Measurements from ENCODE around the gene C14orf180.
"Not testable (repeated sequence)": the region's sequence is repeated elsewhere in the genome, so short reads cannot be mapped to it uniquely, and the experiment has no call there.

Gene C14orf180

DNA sequence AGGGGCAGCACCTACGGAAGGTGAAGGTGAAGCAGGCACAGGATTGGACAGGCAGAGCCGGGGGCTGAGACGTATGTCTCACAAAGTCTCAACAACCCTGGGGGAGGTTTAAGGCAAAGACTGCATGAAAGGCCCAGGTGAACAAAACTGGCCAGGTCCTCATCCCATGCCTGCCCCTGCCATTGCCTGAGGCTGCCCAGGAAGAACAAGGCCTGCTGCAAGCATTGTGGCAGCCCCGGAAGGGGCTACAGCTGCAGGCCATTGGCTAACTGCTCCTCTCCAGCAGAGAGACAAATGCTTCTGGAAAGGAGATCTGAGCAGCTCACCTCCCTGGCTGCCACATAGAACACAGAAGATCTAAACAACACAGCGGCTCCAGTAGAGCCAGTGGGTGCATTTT, 45.4 kb downstream of the C14orf180 start:
- DNase-seq, result no peak

DNA sequence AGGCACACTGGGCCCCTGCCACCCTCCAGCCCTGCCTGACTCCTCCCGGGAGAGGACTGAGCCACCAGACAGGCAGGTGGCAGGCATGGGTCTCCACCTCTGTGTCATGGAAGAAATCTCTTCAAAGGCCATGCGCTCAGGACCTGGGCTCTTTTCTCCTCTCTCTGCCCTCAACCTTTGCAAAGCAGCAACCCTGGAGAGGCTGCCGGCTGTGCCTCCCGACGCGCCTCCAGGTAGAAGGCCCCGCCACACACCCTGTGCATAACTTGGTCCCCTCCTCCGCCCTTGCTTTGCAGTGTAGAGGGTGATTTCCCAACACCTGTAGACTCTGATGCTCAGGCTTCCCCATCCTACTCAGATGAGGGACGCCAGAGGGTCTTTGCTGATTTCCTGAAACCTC, 53.2 kb downstream of the C14orf180 start:
- no peak for DNase-seq

DNA sequence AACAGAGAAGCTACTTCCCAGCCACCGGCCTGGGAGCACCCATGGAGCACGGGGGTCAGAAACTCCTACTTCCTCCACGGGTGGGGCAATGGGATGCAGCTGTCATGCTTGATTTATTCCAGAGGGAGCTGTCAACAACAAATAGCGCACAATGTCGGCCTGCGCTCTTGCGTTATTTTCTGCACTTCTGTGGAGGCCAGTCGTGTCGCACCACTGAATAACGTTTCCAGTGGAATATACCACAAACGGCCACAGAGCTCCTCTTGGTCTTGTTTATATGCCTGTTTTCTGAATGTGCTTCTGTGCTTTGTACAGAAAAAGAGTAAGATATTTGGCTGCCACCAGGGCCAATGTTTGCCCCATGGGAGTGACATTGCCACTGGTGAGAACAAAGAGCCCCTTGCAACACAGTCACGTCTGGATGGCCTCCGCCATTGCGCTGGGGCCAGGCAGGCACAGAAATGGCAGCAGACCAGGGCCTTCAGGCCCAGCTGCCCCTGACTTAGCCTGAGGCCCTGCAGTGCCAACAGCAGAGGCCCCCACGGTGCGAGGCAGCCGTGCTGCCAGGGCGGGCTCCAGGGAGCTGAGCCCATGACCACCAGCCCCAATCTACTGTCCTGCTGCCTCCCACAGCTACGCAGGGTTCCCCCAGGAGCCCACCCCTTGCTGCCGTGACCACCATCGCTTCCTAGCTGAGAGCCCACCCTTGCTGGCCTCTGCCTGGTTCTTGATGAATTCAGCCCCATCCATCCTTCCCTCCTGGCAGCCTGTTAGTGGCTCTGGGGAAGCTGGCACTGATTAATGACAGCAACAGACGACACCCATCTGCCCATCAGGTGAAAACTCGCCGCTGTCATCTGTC, 53.9 kb downstream of the C14orf180 start:
- DNase-seq, result no peak

DNA sequence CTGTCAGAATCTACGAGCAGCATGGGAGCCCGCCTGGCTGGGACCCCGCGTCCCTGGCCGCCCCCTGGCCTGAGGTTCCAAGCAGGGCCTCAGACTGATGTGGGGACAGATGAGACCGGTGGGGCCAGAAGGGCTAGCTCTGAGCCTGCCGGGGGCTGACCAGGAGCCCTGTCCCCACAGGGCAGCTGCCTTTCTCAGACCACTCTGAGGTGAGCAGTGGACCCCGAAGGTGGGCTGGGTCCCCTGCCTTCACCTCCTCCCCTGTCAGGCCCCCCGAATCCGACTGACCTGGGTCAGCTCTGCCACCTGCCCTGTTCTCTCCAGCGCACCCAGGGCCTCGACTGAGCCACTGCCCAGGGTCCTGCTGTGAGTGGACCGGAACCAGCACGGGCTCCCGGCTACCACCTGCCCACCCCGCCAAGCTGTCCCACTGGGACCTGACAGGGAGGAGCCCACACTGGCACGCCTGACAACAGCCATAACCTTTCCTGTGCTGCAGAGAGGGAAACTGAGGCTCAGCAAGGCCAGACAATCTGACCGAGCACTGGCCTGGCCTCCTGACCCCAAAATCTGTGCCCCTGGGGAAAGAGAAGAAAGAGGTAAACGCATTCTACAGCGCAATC, 54.7 kb downstream of the C14orf180 start:
- DNase-seq, result no peak

DNA sequence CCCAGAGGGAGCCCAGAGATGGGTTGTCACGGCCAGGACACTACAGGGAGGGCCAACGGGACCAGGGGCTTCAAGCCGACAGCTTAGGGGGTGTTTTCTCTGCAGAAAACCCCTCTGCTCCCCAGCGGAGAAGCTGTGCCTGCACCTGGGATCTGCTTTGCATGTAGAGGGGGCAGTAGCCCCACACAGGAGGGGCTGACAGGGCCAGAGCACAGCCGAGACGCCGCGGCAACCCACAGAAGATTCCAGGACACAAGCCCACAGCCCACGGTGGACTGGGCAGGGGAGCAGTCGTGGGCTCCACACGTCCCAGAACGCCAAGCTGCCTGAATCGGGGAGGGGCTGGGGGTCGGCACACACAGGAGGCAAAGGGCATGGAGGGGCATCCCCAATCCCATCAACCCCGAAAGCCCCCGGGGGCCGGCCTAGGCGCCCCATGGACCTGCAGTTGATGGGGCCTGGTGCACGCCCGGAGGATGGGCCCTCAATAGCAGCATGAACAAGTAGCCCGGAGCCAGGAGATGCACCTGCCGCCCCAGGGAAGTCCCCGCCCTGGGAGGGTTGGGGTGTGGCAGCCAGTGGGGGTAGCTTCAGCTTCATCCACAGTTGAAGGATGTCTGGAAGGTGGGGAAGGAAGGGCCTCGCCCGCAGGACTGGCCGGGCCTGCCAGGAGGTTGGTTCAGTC, 55.5 kb downstream of the C14orf180 start:
- DNase-seq, result no peak

DNA sequence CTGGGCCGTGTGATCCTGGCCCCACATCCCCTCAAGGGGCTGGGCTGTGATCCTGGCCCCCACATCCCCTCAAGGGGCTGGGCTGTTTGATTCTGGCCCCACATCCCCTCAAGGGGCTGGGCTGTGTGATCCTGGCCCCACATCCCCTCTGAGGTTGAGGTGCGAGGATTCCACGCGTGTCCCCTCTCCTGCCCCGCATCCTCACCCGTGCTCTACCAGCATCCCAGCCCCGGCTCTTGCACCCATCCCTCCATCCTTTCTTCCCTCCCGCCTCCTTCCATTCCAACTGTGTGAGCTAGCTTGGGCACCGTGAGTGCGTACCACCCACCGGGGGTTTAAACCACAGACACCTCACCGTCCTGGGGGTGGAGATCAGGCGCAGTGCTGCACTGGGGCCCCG, 56.2 kb downstream of the C14orf180 start:
- DNase-seq, result no peak

DNA sequence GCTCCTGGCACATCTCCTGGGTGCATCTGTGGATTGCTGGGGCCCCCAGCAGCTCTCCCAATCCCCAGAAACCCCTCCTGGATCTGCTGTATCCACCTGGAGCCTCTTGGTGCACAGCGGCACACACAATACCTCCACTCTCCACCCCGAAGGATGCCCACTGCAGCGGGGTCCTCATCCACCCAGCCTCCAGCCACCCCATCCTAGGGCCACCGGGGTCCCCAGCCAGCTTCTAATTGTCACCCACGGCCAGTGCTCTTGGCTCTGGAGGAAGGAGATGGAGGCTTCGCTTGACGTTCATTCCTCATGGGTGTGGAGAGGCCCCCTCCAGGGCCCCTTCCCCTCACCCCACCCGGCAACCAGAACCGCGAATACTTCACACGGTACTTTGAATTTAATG, 56.6 kb downstream of the C14orf180 start:
- no peak for DNase-seq

DNA sequence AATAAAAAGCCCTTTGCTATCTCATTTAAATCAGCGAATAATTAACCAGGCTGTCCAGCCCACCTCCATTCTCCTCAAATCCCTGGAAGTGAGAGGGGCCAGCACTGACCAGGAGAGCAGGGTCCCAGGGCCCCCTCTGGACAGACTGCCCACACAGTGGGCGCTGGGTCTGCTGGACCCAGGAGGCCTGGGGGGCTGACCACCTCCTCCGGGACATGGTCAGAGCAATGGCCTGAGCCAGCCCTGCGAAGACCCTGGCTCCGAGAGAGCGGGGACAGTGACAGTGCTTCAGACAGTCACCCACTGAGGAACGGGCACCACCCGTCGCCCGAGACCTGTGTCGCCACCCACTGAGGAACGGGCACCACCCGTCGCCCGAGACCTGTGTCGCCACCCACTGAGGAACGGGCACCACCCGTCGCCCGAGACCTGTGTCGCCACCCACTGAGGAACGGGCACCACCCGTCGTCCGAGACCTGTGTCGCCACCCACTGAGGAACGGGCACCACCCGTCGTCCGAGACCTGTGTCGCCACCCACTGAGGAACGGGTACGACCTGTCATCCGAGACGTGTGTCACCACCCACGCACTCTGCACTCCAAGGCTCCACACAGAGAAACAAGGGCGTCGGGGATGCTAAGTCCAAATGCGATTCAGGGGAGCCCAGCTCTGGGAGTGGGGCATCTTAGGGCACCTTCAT, 57.4 kb downstream of the C14orf180 start:
- not testable (repeated sequence) for DNase-seq

DNA sequence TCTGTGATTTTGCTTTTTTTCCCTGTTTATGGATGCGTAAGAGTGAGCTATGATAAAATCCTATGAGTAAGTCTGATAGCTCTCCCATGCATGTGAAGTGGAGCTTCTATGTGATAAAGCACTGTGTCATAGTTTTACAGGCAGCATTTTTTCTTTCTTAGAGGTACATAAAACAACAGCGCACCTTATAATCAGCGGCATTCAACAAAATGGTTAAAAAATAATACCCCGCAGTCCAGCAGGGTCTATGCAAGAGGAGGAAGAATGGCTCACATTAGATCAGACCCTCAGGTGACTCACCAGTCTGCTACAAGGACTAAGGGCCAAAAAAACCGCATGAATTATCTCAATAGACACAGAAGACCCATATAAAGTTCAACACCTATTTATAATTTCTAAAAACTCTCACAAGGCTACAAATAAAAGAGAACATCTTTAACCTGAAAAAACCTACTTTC, 58.0 kb downstream of the C14orf180 start:
- no peak for DNase-seq

DNA sequence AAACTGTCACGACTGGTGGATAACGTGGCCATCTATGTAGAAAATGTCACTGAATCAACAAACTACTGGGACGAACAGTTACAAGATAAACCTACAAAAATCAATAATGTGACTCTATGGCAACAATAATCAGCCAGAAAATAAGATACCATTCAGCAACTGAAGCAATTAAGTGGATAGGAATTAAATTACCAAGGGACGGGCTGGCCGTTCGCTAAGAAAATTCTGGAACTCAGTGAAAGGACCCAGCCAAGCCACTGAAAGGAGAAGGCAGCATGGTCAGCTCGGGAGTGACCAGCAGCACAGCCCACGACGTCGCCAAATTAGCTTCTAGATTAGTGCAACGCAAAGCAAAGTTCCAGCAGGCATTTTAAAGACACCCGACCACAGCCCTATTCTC, 58.6 kb downstream of the C14orf180 start:
- no peak for DNase-seq

DNA sequence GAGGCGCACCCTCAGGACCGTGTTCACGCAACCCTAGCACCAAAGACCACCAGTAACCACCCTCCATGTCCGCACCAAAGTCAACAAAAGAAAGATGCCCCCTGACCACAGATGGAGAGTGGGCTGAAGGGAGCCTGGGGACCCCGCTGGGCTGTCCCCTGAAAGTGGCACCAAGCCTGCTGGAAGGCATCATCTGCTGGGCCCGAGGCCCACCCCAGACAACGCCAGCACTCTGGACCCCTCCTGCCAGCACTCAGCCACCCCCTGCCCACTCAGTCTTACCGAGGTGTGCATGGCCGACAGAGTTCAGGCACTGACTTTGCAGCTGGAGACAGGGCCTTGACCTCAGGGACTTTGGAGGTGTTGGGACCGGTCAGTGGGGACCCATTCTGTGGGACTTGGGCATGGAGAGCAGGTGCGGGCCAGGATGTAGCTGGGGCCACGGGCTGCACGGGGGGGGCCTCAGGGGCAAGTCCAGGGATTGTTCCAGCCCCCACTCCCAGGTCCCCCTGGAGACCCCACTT, 59.4 kb downstream of the C14orf180 start:
- no peak for DNase-seq

DNA sequence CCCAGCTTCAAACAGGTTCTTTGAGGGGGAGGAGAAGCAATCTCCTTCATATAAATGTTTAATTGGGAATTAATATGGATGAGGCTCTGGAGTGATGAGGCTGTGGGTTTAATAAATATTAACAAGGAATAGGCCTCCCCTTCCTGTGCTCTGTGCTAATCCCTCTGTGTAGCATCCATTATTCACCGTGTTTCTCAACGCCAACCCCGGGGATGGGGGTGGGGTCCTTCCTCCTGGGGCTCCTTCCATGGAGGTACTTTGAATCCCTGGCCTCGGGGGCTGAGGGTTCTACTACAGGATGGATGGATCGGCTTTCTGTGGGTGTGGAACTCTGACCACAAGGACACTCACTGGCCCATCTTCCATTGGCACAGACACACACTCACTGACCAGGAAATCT, 59.9 kb downstream of the C14orf180 start:
- DNase-seq, result no peak

Data from cerebellar nuclear complex (tissue), 1 donor.